ENCODE results near the gene PCSK5.

PCSK5 gene

GRCh38 chr9:76394195-76394959 is 503.9 kb downstream of the PCSK5 start, which contains the start of gene RFK:
Gene RFK (minus strand): TSS chr9:76394426. CDS start chr9:76394171, 255 bp downstream.
- H3K27ac ChIP-seq = peak within 1 kb of the TSS; percentile 69 to 98 (median 89)
- H3K4me3 ChIP-seq = peak within 1 kb of the TSS; percentile 67 to 96 (median 89)

- peak overlapping the region; percentile 67 to 96 (median 89) for H3K4me3 ChIP-seq
- H3K27ac ChIP-seq = peak overlapping the region; percentile 69 to 98 (median 89)
Observed at GRCh38 chr9:76394960-76395252, 504.4 kb downstream of the PCSK5 start.

GRCh38 chr9:76395381-76395780 is 504.9 kb downstream of the PCSK5 start:
- H3K4me3 ChIP-seq = peak overlapping the region in 5 of 7 experiments; percentile 67 to 96 (median 89)
- peak overlapping the region in 19 of 21 experiments; percentile 79 to 98 (median 90) for H3K27ac ChIP-seq

- H3K4me3 ChIP-seq = no peak overlapping the region
- H3K27ac ChIP-seq = peak overlapping the region in 1 of 21 experiments; percentile 94
Observed at GRCh38 chr9:76396144-76396543, 505.7 kb downstream of the PCSK5 start.

GRCh38 chr9:76396597-76396996 is 506.1 kb downstream of the PCSK5 start:
- no peak overlapping the region for H3K4me3 ChIP-seq
- H3K27ac ChIP-seq = no peak overlapping the region

GRCh38 chr9:76399856-76400255 is 509.4 kb downstream of the PCSK5 start:
- H3K4me3 ChIP-seq = no peak overlapping the region

GRCh38 chr9:76400534-76401096 is 510.1 kb downstream of the PCSK5 start:
- H3K4me3 ChIP-seq = no peak overlapping the region
- no peak overlapping the region for H3K27ac ChIP-seq

More at GRCh38 chr9:76399856-76400255, 509.4 kb downstream of the PCSK5 start:
- H3K27ac ChIP-seq = no peak overlapping the region

GRCh38 chr9:76401176-76401575 is 510.7 kb downstream of the PCSK5 start:
- H3K4me3 ChIP-seq = no peak overlapping the region
- H3K27ac ChIP-seq = no peak overlapping the region

GRCh38 chr9:76401580-76402354 is 511.3 kb downstream of the PCSK5 start:
- Histone ChIP-seq H3K27ac (no peak overlapping the region), H3K4me3 (no peak overlapping the region)

- no peak overlapping the region for H3K4me3 ChIP-seq
- peak overlapping the region in 6 of 21 experiments; percentile 27 to 72 (median 52) for H3K27ac ChIP-seq
Observed at GRCh38 chr9:76403352-76403751, 512.9 kb downstream of the PCSK5 start.

GRCh38 chr9:76404401-76404800 is 513.9 kb downstream of the PCSK5 start:
- H3K4me3 ChIP-seq = no peak overlapping the region
- H3K27ac ChIP-seq = no peak overlapping the region

- no peak overlapping the region for H3K27ac ChIP-seq
- no peak overlapping the region for H3K4me3 ChIP-seq
Observed at GRCh38 chr9:76405340-76405739, 514.9 kb downstream of the PCSK5 start.

GRCh38 chr9:76405868-76406267 is 515.4 kb downstream of the PCSK5 start:
- no peak overlapping the region for H3K4me3 ChIP-seq
- no peak overlapping the region for H3K27ac ChIP-seq

Measured in skin epidermis (tissue), 12 donors.